Cardiac muscle cell (in vitro differentiated cells and primary cell): ENCODE results near the gene ZFR2. TPM values are rescaled to one million over a fixed set of nuclear protein-coding genes. Genes with fewer than 3 reads are reported as not detected.

ENCODE experiments used
- DNase-seq, 2 donors: peaks; one replicate each; pipeline versions ENCODE4 v3.0.0 to v3.0.0-alpha.2; 2010 to 2017; ENCODE audit warnings: low read depth in 1 of 2, low spot score in 1 of 2
- H3K27ac ChIP-seq: fragments of 200-600 bp; sonication (generic); 2 replicates; pipeline ENCODE4 v1.5.1; 2016
- H3K27me3 ChIP-seq: fragments of 200-600 bp; sonication (generic); 2 replicates; pipeline ENCODE4 v1.6.0; 2016; ENCODE audit warnings: control low read depth
- H3K36me3 ChIP-seq: fragments of 200-600 bp; sonication (generic); 2 replicates; pipeline ENCODE4 v1.5.1; 2016; ENCODE audit warnings: control low read depth
- H3K4me1 ChIP-seq: fragments of 200-600 bp; sonication (generic); 2 replicates; pipeline ENCODE4 v1.8.1; 2017; ENCODE audit warnings: low read depth, mild to moderate bottlenecking, mixed run types
- H3K4me3 ChIP-seq: fragments of 200-600 bp; sonication (generic); 2 replicates; pipeline ENCODE4 v1.5.1; 2016; ENCODE audit warnings: mild to moderate bottlenecking
- H3K9me3 ChIP-seq: fragments of 200-600 bp; sonication (generic); 2 replicates; pipeline ENCODE4 v1.5.1; 2017; ENCODE audit warnings: low read depth, mild to moderate bottlenecking, control low read depth
- polyA plus RNA-seq: library from polyadenylated mRNA; unstranded; fragments of >200 nt; fragmentation: Nextera tagmentation; extraction: Ambion mirVana; gene quantifications from 2 replicates; pipeline ENCODE4 v1.2.1, GENCODE V29; 2016
- total RNA-seq: library from RNA; depleted of rRNA; stranded (reverse); fragments of >200 nt; gene quantifications from 2 replicates; pipeline ENCODE4 v1.2.3, GENCODE V29; 2016
- TF ChIP-seq, protein P1 (sequence below): IDR thresholded peaks from 2 replicates; pipeline ENCODE4 v1.5.1; 2012; ENCODE audit warnings: low read depth, mild to moderate bottlenecking, low read length

Gene ZFR2
- total and polyA plus RNA-seq, 2 experiments from 2014 or later: 18.8 to 44.7 TPM

- H3K9me3 ChIP-seq: no peaks in the 10 kb centered on the region
- peaks cover 3% of the 10 kb centered on the region for H3K27me3 ChIP-seq
- H3K36me3 ChIP-seq: no peaks in the 10 kb centered on the region
- TF ChIP-seq, protein P1, sequence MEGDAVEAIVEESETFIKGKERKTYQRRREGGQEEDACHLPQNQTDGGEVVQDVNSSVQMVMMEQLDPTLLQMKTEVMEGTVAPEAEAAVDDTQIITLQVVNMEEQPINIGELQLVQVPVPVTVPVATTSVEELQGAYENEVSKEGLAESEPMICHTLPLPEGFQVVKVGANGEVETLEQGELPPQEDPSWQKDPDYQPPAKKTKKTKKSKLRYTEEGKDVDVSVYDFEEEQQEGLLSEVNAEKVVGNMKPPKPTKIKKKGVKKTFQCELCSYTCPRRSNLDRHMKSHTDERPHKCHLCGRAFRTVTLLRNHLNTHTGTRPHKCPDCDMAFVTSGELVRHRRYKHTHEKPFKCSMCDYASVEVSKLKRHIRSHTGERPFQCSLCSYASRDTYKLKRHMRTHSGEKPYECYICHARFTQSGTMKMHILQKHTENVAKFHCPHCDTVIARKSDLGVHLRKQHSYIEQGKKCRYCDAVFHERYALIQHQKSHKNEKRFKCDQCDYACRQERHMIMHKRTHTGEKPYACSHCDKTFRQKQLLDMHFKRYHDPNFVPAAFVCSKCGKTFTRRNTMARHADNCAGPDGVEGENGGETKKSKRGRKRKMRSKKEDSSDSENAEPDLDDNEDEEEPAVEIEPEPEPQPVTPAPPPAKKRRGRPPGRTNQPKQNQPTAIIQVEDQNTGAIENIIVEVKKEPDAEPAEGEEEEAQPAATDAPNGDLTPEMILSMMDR: no peak
- H3K27ac ChIP-seq: no peak overlapping the region
- DNase-seq: no peak
- no peaks in the 10 kb centered on the region for H3K4me1 ChIP-seq
- H3K4me3 ChIP-seq: no peak overlapping the region
Measured at GRCh38 chr19:3793799-3794198, 75.0 kb downstream of the ZFR2 start.

DNA sequence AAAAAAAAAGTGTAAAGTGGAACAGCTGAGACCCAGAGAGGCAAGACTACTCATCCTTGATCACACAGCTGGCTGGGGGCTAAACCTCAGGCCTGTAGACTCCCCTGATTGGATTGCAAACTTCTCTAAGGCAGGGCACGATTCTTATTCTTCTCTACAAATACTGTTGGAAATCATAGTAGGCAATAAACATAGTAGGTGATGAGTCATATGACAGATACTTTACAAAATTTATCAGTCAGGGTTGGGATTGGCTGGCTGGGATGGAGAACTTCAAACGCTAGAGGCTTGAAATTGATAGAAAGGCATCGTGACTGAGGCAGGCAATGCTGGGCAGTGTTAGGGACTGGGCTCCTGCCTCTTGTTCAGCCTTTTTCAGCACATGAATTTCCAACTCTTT, 76.7 kb downstream of the ZFR2 start:
- H3K9me3 ChIP-seq: no peaks in the 10 kb centered on the region
- peaks cover 3% of the 10 kb centered on the region for H3K27me3 ChIP-seq
- H3K4me3 ChIP-seq: no peak overlapping the region
- H3K4me1 ChIP-seq: no peaks in the 10 kb centered on the region
- TF ChIP-seq, protein P1: no peak
- H3K27ac ChIP-seq: no peak overlapping the region
- H3K36me3 ChIP-seq: no peaks in the 10 kb centered on the region
- no peak for DNase-seq

- Histone ChIP-seq H3K4me3 (no peak overlapping the region), H3K27me3 (peaks cover 12% of the 10 kb centered on the region), H3K4me1 (no peaks in the 10 kb centered on the region), H3K36me3 (no peaks in the 10 kb centered on the region), H3K27ac (no peak overlapping the region), H3K9me3 (no peaks in the 10 kb centered on the region)
- TF ChIP-seq, protein P1: no peak
- no peak for DNase-seq
Measured at GRCh38 chr19:3790941-3791340, 77.9 kb downstream of the ZFR2 start.

- no peaks in the 10 kb centered on the region for H3K36me3 ChIP-seq
- TF ChIP-seq, protein P1: no peak
- DNase-seq: no peak
- no peak overlapping the region for H3K4me3 ChIP-seq
- no peaks in the 10 kb centered on the region for H3K9me3 ChIP-seq
- H3K4me1 ChIP-seq: no peaks in the 10 kb centered on the region
- H3K27me3 ChIP-seq: peaks cover 19% of the 10 kb centered on the region
- no peak overlapping the region for H3K27ac ChIP-seq
Measured at GRCh38 chr19:3790209-3790734, 78.6 kb downstream of the ZFR2 start.

- Histone ChIP-seq H3K27me3 (peaks cover 30% of the 10 kb centered on the region), H3K27ac (no peak overlapping the region), H3K9me3 (no peaks in the 10 kb centered on the region), H3K36me3 (no peaks in the 10 kb centered on the region), H3K4me3 (no peak overlapping the region), H3K4me1 (no peaks in the 10 kb centered on the region)
- TF ChIP-seq, protein P1: no peak
- DNase-seq: no peak
Measured at GRCh38 chr19:3788996-3789778, 79.7 kb downstream of the ZFR2 start.
